Upper lobe of left lung (tissue), 4 donors: ENCODE results near the gene ATP8B3.

Source experiments
- POLR2AphosphoS5 ChIP-seq, 2 donors: sonication (generic); formaldehyde crosslinking; IDR thresholded peaks; one replicate each; pipeline ENCODE4 v1.5.1; 2017; ENCODE audit warnings: antibody characterized with exemption in 2 of 2
- TF ChIP-seq, protein P1 (sequence below), 6 experiments: fragments of 450-650 bp in 4 of 6; fragments of 200-600 bp in 2 of 6; sonication (generic) in 2 of 6; IDR thresholded peaks; one replicate each; pipeline ENCODE4 v1.5.1; 2016 to 2019; ENCODE audit warnings: antibody characterized with exemption in 6 of 6

DNA sequence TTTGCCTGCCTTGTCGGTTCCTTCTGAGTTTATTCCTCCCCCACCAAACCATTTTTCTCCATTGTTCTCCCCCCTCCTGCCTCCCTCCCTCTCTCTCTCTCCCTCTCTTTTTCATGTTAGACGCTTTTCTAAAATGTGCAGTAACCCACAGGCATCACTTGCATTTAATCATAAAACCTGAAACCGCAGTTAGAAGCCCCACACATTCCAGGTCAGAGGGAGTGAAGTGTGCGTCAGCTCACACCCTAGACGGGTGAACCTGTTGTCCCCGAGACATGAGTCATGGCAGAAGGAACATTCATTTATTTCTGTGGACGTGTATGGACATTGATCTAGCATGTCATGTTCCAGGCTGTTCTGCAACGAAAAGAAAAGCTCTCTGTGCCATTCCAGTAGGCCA lies 38.9 kb downstream of the ATP8B3 start:
- TF ChIP-seq, protein P1, sequence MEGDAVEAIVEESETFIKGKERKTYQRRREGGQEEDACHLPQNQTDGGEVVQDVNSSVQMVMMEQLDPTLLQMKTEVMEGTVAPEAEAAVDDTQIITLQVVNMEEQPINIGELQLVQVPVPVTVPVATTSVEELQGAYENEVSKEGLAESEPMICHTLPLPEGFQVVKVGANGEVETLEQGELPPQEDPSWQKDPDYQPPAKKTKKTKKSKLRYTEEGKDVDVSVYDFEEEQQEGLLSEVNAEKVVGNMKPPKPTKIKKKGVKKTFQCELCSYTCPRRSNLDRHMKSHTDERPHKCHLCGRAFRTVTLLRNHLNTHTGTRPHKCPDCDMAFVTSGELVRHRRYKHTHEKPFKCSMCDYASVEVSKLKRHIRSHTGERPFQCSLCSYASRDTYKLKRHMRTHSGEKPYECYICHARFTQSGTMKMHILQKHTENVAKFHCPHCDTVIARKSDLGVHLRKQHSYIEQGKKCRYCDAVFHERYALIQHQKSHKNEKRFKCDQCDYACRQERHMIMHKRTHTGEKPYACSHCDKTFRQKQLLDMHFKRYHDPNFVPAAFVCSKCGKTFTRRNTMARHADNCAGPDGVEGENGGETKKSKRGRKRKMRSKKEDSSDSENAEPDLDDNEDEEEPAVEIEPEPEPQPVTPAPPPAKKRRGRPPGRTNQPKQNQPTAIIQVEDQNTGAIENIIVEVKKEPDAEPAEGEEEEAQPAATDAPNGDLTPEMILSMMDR (IDR thresholded peaks at IDR 0.05), result no peak
- no peak for TF ChIP-seq POLR2AphosphoS5 (IDR thresholded peaks at IDR 0.05)
